ENCODE data around the gene SZT2.
A peak's percentile ranks its signal among the peaks of the same experiment; 100 is the strongest.

SZT2 gene

GRCh38 chr1:43346636-43347035 is 43.1 kb upstream of the SZT2 start:
- H3K9me3 ChIP-seq (ENCODE audit: control insufficient read depth, low read length) = no peaks in the 10 kb centered on the region
- H3K27ac ChIP-seq = no peak overlapping the region
- H3K36me3 ChIP-seq (ENCODE audit: control insufficient read depth, insufficient read depth, low read length) = no peaks in the 10 kb centered on the region
- TF ChIP-seq CTCF (IDR thresholded peaks at IDR 0.05) = no peak
- no peaks in the 10 kb centered on the region for H3K27me3 ChIP-seq (ENCODE audit: control insufficient read depth, insufficient read depth, low read length)
- no peak overlapping the region for H3K4me2 ChIP-seq (ENCODE audit: low read length)
- no peaks in the 10 kb centered on the region for H3K79me2 ChIP-seq
- H3K4me3 ChIP-seq (ENCODE audit: low read depth, low read length) = no peak overlapping the region
- H3K9ac ChIP-seq = no peak overlapping the region
- H2AFZ ChIP-seq = no peak overlapping the region
- H3K4me1 ChIP-seq = peaks cover 3% of the 10 kb centered on the region

- Histone ChIP-seq H3K4me3 (ENCODE audit: low read depth, low read length) (peak overlapping the region; percentile 56), H3K79me2 (no peaks in the 10 kb centered on the region), H3K4me1 (peaks cover 3% of the 10 kb centered on the region), H2AFZ (peak overlapping the region; percentile 94), H3K9me3 (ENCODE audit: control insufficient read depth, low read length) (no peaks in the 10 kb centered on the region), H3K36me3 (ENCODE audit: control insufficient read depth, insufficient read depth, low read length) (no peaks in the 10 kb centered on the region), H3K9ac (no peak overlapping the region), H3K27me3 (ENCODE audit: control insufficient read depth, insufficient read depth, low read length) (no peaks in the 10 kb centered on the region), H3K4me2 (ENCODE audit: low read length) (peak overlapping the region; percentile 90), H3K27ac (peak overlapping the region; percentile 96)
- no peak for TF ChIP-seq CTCF (IDR thresholded peaks at IDR 0.05)
Observed at GRCh38 chr1:43348343-43348808, 41.3 kb upstream of the SZT2 start.

GRCh38 chr1:43348809-43349593 is 40.7 kb upstream of the SZT2 start:
- H3K4me2 ChIP-seq (ENCODE audit: low read length) = peak overlapping the region; percentile 90
- H3K4me3 ChIP-seq (ENCODE audit: low read depth, low read length) = peak overlapping the region; percentile 56
- H3K4me1 ChIP-seq = peaks cover 3% of the 10 kb centered on the region
- no peaks in the 10 kb centered on the region for H3K27me3 ChIP-seq (ENCODE audit: control insufficient read depth, insufficient read depth, low read length)
- no peaks in the 10 kb centered on the region for H3K9me3 ChIP-seq (ENCODE audit: control insufficient read depth, low read length)
- H3K36me3 ChIP-seq (ENCODE audit: control insufficient read depth, insufficient read depth, low read length) = no peaks in the 10 kb centered on the region
- H3K27ac ChIP-seq = peak overlapping the region; percentile 96
- TF ChIP-seq CTCF (IDR thresholded peaks at IDR 0.05) = no peak
- H3K79me2 ChIP-seq = no peaks in the 10 kb centered on the region
- H3K9ac ChIP-seq = no peak overlapping the region
- peak overlapping the region; percentile 94 for H2AFZ ChIP-seq

GRCh38 chr1:43349594-43350306 is 39.9 kb upstream of the SZT2 start:
- Histone ChIP-seq H3K27ac (peak overlapping the region; percentile 96), H3K4me2 (ENCODE audit: low read length) (peak overlapping the region; percentile 90), H3K4me3 (ENCODE audit: low read depth, low read length) (peak overlapping the region; percentile 56), H3K9ac (no peak overlapping the region), H3K79me2 (no peaks in the 10 kb centered on the region), H3K36me3 (ENCODE audit: control insufficient read depth, insufficient read depth, low read length) (no peaks in the 10 kb centered on the region), H3K9me3 (ENCODE audit: control insufficient read depth, low read length) (no peaks in the 10 kb centered on the region), H3K27me3 (ENCODE audit: control insufficient read depth, insufficient read depth, low read length) (no peaks in the 10 kb centered on the region), H2AFZ (peak overlapping the region; percentile 94), H3K4me1 (peaks cover 3% of the 10 kb centered on the region)
- no peak for TF ChIP-seq CTCF (IDR thresholded peaks at IDR 0.05)
